ENCODE results near the gene ZDHHC12. TPM values are rescaled to one million over a fixed set of nuclear protein-coding genes. Genes with fewer than 3 reads are reported as not detected.

The ZDHHC12 gene
- polyA plus RNA-seq, 3 donors: 50.0 to 72.7 (median 68.4) TPM

- no peak for DNase-seq
- no peak for TF ChIP-seq CTCF (IDR thresholded peaks at IDR 0.05)
- Histone ChIP-seq H3K4me3 (replicated peaks in 1 of 3; ENCODE audit: low read depth in 2 of 3, low read length in 3 of 3) (no peak overlapping the region), H3K27me3 (ENCODE audit: control insufficient read depth in 2 of 2, insufficient read depth in 2 of 2, low read length in 2 of 2) (no peaks in the 10 kb centered on the region), H3K36me3 (replicated peaks in 1 of 2; ENCODE audit: control insufficient read depth in 1 of 2, insufficient read depth in 2 of 2, low read length in 2 of 2) (peaks cover 17 to 27% of the 10 kb centered on the region in 2 donors), H3K9ac (ENCODE audit: insufficient read depth, low read length, poor library complexity, severe bottlenecking) (no peak overlapping the region), H4K20me1 (ENCODE audit: insufficient read depth, low read length) (no peaks in the 10 kb centered on the region), H3K79me2 (ENCODE audit: insufficient read depth, low read length) (peaks cover 12% of the 10 kb centered on the region), H3K4me2 (replicated peaks; ENCODE audit: extremely low read depth, low read length, poor library complexity, severe bottlenecking) (no peak overlapping the region), H3K9me3 (replicated peaks in 1 of 2; ENCODE audit: control insufficient read depth in 1 of 2, insufficient read depth in 1 of 2, low read length in 2 of 2) (no peaks in the 10 kb centered on the region), H3K27ac (ENCODE audit: low read depth in 1 of 2, low read length in 2 of 2) (no peak overlapping the region), H3K4me1 (ENCODE audit: control insufficient read depth in 1 of 2, insufficient read depth in 2 of 2, low read length in 2 of 2) (peaks cover 15 to 23% of the 10 kb centered on the region in 2 donors), H2AFZ (ENCODE audit: insufficient read depth, low read depth, low read length, poor library complexity, severe bottlenecking) (no peak overlapping the region)
- intact Hi-C loops (cut with micrococcal nuclease): loop anchor here in 1 of 2 donors (10.0 kb wide), 1 partner anchor 224 kb away; the partner anchor contains the start of genes DOLK and NUP188
- peak overlapping the region in 3 of 7 donors; percentile 12 to 19 (median 13) for H3K27ac Mint-ChIP-seq
- H3K36me3 Mint-ChIP-seq: peaks cover 11 to 27% of the 10 kb centered on the region in 2 donors
- no peak overlapping the region for H3K4me3 Mint-ChIP-seq
- H3K9me3 Mint-ChIP-seq: peaks cover 0 to 3% (median 0%) of the 10 kb centered on the region in 7 donors
- peaks cover 0 to 4% (median 2%) of the 10 kb centered on the region in 3 donors for H3K27me3 Mint-ChIP-seq (ENCODE audit: low read depth in 3 of 3)
- H3K4me1 Mint-ChIP-seq: peaks cover 27% of the 10 kb centered on the region
- WGBS (ENCODE audit: insufficient coverage): 95% methylated on average over 15 of the region's 22 CpGs
Observed at GRCh38 chr9:128720841-128721486, 3.0 kb downstream of the ZDHHC12 start.

GRCh38 chr9:128719919-128720605 is 3.9 kb downstream of the ZDHHC12 start:
- H3K4me1 ChIP-seq (ENCODE audit: control insufficient read depth in 1 of 2, insufficient read depth in 2 of 2, low read length in 2 of 2): peaks cover 15 to 23% of the 10 kb centered on the region in 2 donors
- H4K20me1 ChIP-seq (ENCODE audit: insufficient read depth, low read length): no peaks in the 10 kb centered on the region
- 98% methylated on average over 22 of the region's 30 CpGs for WGBS (ENCODE audit: insufficient coverage)
- Mint-ChIP-seq H3K36me3 (peaks cover 11 to 27% of the 10 kb centered on the region in 2 donors), H3K27me3 (ENCODE audit: low read depth in 3 of 3) (peaks cover 0 to 4% (median 2%) of the 10 kb centered on the region in 3 donors), H3K4me1 (peaks cover 26% of the 10 kb centered on the region), H3K4me3 (no peak overlapping the region), H3K9me3 (peaks cover 0 to 3% (median 0%) of the 10 kb centered on the region in 7 donors), H3K27ac (peak overlapping the region in 1 of 7 donors; percentile 75)
- peaks cover 12% of the 10 kb centered on the region for H3K79me2 ChIP-seq (ENCODE audit: insufficient read depth, low read length)
- H3K4me2 ChIP-seq (replicated peaks; ENCODE audit: extremely low read depth, low read length, poor library complexity, severe bottlenecking): no peak overlapping the region
- TF ChIP-seq CTCF (IDR thresholded peaks at IDR 0.05): no peak
- H3K4me3 ChIP-seq (replicated peaks in 1 of 3; ENCODE audit: low read depth in 2 of 3, low read length in 3 of 3): no peak overlapping the region
- H3K9ac ChIP-seq (ENCODE audit: insufficient read depth, low read length, poor library complexity, severe bottlenecking): no peak overlapping the region
- H2AFZ ChIP-seq (ENCODE audit: insufficient read depth, low read depth, low read length, poor library complexity, severe bottlenecking): no peak overlapping the region
- intact Hi-C loops (cut with micrococcal nuclease): loop anchor here in 1 of 2 donors (10.0 kb wide), 1 partner anchor 225 kb away; the partner anchor contains the start of genes DOLK and NUP188
- H3K9me3 ChIP-seq (replicated peaks in 1 of 2; ENCODE audit: control insufficient read depth in 1 of 2, insufficient read depth in 1 of 2, low read length in 2 of 2): no peaks in the 10 kb centered on the region
- no peak for DNase-seq
- H3K36me3 ChIP-seq (replicated peaks in 1 of 2; ENCODE audit: control insufficient read depth in 1 of 2, insufficient read depth in 2 of 2, low read length in 2 of 2): peaks cover 17 to 27% of the 10 kb centered on the region in 2 donors
- no peaks in the 10 kb centered on the region for H3K27me3 ChIP-seq (ENCODE audit: control insufficient read depth in 2 of 2, insufficient read depth in 2 of 2, low read length in 2 of 2)
- H3K27ac ChIP-seq (ENCODE audit: low read depth in 1 of 2, low read length in 2 of 2): no peak overlapping the region
